Testis (tissue), 2 donors: Measurements from ENCODE around the gene COTL1.

Experiments
- POLR2A ChIP-seq: fragments of 450-650 bp; IDR thresholded peaks from one replicate; pipeline ENCODE4 v1.6.1; 2017; ENCODE audit warnings: antibody characterized with exemption, mild to moderate bottlenecking, moderate library complexity
- TF ChIP-seq, protein P1 (sequence below), 3 experiments: fragments of 450-650 bp in 2 of 3; fragments of 200-600 bp in 1 of 3; sonication (generic) in 1 of 3; IDR thresholded peaks; one replicate each; pipeline ENCODE4 v1.5.1; 2016 to 2019; ENCODE audit warnings: antibody characterized with exemption in 3 of 3, mild to moderate bottlenecking in 2 of 3, moderate library complexity in 1 of 3

DNA sequence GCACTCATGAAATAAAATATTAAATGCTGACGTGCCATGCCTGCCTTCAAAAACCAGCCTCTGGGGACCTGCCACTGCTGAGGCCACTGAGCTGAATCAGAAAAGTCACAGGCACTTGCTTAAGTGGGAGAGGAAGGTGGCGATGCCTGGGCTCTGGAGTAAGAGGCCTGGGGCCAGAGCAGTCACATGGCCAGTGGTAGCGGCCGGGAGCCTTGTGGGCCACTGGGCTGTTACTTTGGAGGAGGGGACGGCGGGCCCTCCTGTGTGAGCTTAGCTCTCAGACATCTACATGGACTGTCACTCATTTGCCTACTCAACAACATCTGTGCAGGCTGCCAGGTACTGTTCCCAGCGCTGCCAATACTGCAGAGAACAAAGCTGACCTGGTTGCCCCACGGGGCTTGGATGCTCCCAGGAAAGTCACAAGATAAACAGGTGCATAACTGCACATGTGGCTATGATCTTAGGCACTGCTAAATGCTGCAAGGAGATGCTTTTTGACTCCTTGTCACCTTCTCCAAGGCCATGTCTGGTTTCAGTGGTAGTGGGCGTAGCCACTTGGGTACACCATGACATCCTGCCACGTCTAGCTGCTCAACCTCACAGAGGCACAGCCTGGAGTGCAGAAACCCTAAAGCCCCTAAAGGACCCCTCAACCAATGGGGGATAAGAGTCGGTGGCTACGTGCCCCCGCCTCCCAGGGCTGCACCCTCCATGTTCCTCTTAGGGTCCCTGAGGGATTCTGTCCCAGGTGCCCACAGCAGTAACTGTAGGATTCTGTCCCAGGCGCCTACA, 11.6 kb downstream of the COTL1 start:
- TF ChIP-seq, protein P1, sequence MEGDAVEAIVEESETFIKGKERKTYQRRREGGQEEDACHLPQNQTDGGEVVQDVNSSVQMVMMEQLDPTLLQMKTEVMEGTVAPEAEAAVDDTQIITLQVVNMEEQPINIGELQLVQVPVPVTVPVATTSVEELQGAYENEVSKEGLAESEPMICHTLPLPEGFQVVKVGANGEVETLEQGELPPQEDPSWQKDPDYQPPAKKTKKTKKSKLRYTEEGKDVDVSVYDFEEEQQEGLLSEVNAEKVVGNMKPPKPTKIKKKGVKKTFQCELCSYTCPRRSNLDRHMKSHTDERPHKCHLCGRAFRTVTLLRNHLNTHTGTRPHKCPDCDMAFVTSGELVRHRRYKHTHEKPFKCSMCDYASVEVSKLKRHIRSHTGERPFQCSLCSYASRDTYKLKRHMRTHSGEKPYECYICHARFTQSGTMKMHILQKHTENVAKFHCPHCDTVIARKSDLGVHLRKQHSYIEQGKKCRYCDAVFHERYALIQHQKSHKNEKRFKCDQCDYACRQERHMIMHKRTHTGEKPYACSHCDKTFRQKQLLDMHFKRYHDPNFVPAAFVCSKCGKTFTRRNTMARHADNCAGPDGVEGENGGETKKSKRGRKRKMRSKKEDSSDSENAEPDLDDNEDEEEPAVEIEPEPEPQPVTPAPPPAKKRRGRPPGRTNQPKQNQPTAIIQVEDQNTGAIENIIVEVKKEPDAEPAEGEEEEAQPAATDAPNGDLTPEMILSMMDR (IDR thresholded peaks at IDR 0.05) = no peak
- no peak for TF ChIP-seq POLR2A
